CD14-positive monocyte (primary cell): ENCODE results near the gene POLH. TPM values are rescaled to one million over a fixed set of nuclear protein-coding genes. Genes with fewer than 3 reads are reported as not detected.

Experiments
- DNase-seq, 3 donors: peaks; one replicate each; pipeline ENCODE4 v3.0.0-alpha.2; 2011 to 2022
- H2AFZ ChIP-seq: 2 replicates; pipeline ENCODE4 v1.6.0; 2012; ENCODE audit warnings: mild to moderate bottlenecking, low read depth, low read length, inconsistent platforms; ENCODE audit not compliant: insufficient read depth, poor library complexity, severe bottlenecking
- H3K27ac ChIP-seq, 2 donors: 1 replicate in 1 of 2; 2 replicates in 1 of 2; pipeline ENCODE4 v1.5.1; 2012 to 2013; ENCODE audit warnings: low read length in 2 of 2, control low read depth in 1 of 2, inconsistent platforms in 1 of 2, low read depth in 1 of 2, mild to moderate bottlenecking in 1 of 2
- H3K27me3 ChIP-seq, 2 donors: one replicate each; pipeline versions ENCODE4 v1.6.0 to v1.6.1; 2011 to 2013; ENCODE audit warnings: low read length in 2 of 2; ENCODE audit not compliant: control insufficient read depth in 2 of 2, insufficient read depth in 2 of 2
- H3K36me3 ChIP-seq, 2 donors: replicated peaks in 1 of 2; 1 replicate in 1 of 2; 2 replicates in 1 of 2; pipeline versions ENCODE4 v1.5.1 to v1.6.1; 2012 to 2013; ENCODE audit warnings: low read length in 2 of 2, control low read depth in 1 of 2, inconsistent platforms in 1 of 2, mild to moderate bottlenecking in 1 of 2; ENCODE audit not compliant: insufficient read depth in 2 of 2, control insufficient read depth in 1 of 2
- H3K4me1 ChIP-seq, 2 donors: 1 replicate in 1 of 2; 2 replicates in 1 of 2; pipeline versions ENCODE4 v1.5.1 to v1.6.1; 2012 to 2013; ENCODE audit warnings: low read length in 2 of 2, control low read depth in 1 of 2, inconsistent platforms in 1 of 2, mild to moderate bottlenecking in 1 of 2, moderate library complexity in 1 of 2; ENCODE audit not compliant: insufficient read depth in 2 of 2, control insufficient read depth in 1 of 2
- H3K4me2 ChIP-seq: replicated peaks from 2 replicates; pipeline ENCODE3; 2012; ENCODE audit warnings: low read length, moderate library complexity, mild to moderate bottlenecking; ENCODE audit not compliant: poor library complexity, severe bottlenecking; ENCODE audit errors: extremely low read depth
- H3K4me3 ChIP-seq, 3 experiments: fragments of 200-600 bp in 1 of 3; sonication (generic) in 1 of 3; replicated peaks in 1 of 3; 1 replicate in 2 of 3; 2 replicates in 1 of 3; pipeline ENCODE4 v1.5.1; 2011 to 2013; ENCODE audit warnings: low read length in 3 of 3, mild to moderate bottlenecking in 3 of 3, control low read depth in 2 of 3, low read depth in 2 of 3, inconsistent platforms in 1 of 3, moderate library complexity in 1 of 3
- H3K79me2 ChIP-seq: 2 replicates; pipeline ENCODE4 v1.6.0; 2012; ENCODE audit warnings: mild to moderate bottlenecking, control low read depth, inconsistent platforms, low read length, moderate library complexity; ENCODE audit not compliant: insufficient read depth
- H3K9ac ChIP-seq: 2 replicates; pipeline ENCODE4 v1.6.0; 2017; ENCODE audit warnings: low read length, mild to moderate bottlenecking; ENCODE audit not compliant: insufficient read depth, poor library complexity, severe bottlenecking
- H3K9me3 ChIP-seq, 2 donors: replicated peaks in 1 of 2; 1 replicate in 1 of 2; 2 replicates in 1 of 2; pipeline versions ENCODE4 v1.5.1 to v1.6.1; 2012 to 2013; ENCODE audit warnings: low read length in 2 of 2, control low read depth in 1 of 2; ENCODE audit not compliant: control insufficient read depth in 1 of 2, insufficient read depth in 1 of 2
- H4K20me1 ChIP-seq: 2 replicates; pipeline ENCODE4 v1.6.0; 2012; ENCODE audit warnings: mild to moderate bottlenecking, low read length, control low read depth, moderate library complexity; ENCODE audit not compliant: insufficient read depth
- H3K27ac Mint-ChIP-seq, 7 donors: one replicate each; pipeline ENCODE4 v1.8.0; 2020; ENCODE audit warnings: mild to moderate bottlenecking in 7 of 7, mixed read lengths in 7 of 7, moderate library complexity in 6 of 7, inconsistent platforms in 2 of 7
- H3K27me3 Mint-ChIP-seq, 3 donors: one replicate each; pipeline ENCODE4 v1.8.0; 2021 to 2022; ENCODE audit warnings: low read depth in 3 of 3, mild to moderate bottlenecking in 3 of 3, mixed read lengths in 3 of 3, moderate library complexity in 3 of 3, inconsistent platforms in 1 of 3
- H3K36me3 Mint-ChIP-seq, 2 donors: one replicate each; pipeline ENCODE4 v1.8.0; 2020; ENCODE audit warnings: mixed read lengths in 2 of 2, inconsistent platforms in 1 of 2, mild to moderate bottlenecking in 1 of 2
- H3K4me1 Mint-ChIP-seq: one replicate; pipeline ENCODE4 v1.8.0; 2020; ENCODE audit warnings: mild to moderate bottlenecking, mixed read lengths
- H3K4me3 Mint-ChIP-seq, 2 donors: one replicate each; pipeline ENCODE4 v1.8.0; 2020; ENCODE audit warnings: mild to moderate bottlenecking in 2 of 2, mixed read lengths in 2 of 2, moderate library complexity in 1 of 2
- H3K9me3 Mint-ChIP-seq, 7 donors: one replicate each; pipeline ENCODE4 v1.8.0; 2020 to 2022; ENCODE audit warnings: mixed read lengths in 7 of 7, mild to moderate bottlenecking in 6 of 7, moderate library complexity in 6 of 7, inconsistent platforms in 2 of 7
- CTCF ChIP-seq: fragments of 200-600 bp; IDR thresholded peaks from one replicate; pipeline ENCODE4 v1.8.0; 2022; ENCODE audit warnings: antibody characterized with exemption, mild to moderate bottlenecking
- WGBS: methylation state at CpG from one replicate; pipeline ENCODE4 v1.1.5; 2013; ENCODE audit warnings: missing lambda C conversion rate; ENCODE audit not compliant: insufficient coverage; 5-methylcytosine and 5-hydroxymethylcytosine counted together
- intact Hi-C, 2 donors: fragments of 100-400 bp; cut with micrococcal nuclease; formaldehyde crosslinking; loops; one replicate each; pipeline versions ENCODE4 v1.15.0 to v1.15.1; 2023
- polyA plus RNA-seq, 3 donors: library from polyadenylated mRNA; depleted of rRNA in 1 of 3; unstranded in 2 of 3; stranded (reverse) in 1 of 3; fragments of 300-500 nt in 2 of 3; fragments of >200 nt in 1 of 3; fragmentation: Illumina TruSeq in 2 of 3; gene quantifications; 1 replicate in 2 of 3; 2 replicates in 1 of 3; pipeline ENCODE4 v1.2.3, GENCODE V29; 2012 to 2021

The POLH gene
- polyA plus RNA-seq, 3 donors: 2.0 to 2.6 (median 2.1) TPM

DNA sequence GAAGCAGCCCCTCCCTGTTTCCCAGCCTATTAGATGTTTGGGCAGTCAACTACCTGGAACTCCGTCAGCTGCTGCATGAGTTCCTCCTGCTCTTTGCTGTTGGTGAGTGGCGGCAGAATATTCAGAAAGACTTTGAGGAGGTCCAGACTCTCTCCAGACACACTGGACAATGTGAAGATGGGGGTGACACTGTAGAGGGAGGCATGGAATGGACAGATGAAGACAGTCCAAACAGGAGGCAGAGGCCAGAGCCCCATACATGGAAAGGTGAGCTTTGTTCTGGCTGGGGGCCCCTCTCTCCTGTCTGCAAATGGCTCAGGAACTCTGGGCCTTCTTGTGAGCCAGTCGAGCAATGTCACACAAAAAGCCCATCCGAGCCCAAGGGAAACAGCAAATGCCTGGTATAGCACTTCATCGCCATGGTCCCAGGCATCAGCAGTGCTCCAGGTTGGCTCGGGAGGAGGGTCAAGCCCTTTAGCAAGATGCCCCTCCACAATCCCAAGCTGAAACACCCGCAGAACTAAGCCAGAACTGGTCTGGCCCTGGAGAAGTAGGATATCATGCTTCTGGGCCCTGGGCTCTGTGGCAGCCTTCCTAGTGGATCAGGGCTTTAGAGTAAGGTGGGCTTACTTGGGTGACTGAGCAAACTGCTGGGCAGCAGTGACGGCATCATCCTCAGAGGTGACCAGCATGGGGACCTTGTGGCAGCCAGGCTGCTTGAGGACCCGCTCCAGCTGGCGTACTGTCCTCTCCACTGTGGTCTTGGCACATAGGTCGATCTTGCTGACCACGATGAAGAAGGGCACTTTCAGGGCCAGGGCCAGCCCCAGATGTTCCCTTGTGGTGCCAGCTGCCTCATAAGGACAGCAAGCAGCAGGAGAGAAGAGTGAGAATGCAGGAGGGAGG is 48.1 kb downstream of the POLH start:
- no peak overlapping the region for H3K9ac ChIP-seq
- no peak overlapping the region for H3K4me2 ChIP-seq
- intact Hi-C loops: no loop called here
- H3K36me3 ChIP-seq: peaks cover 68 to 70% of the 10 kb centered on the region in 2 donors
- H3K27me3 Mint-ChIP-seq: peaks cover 0 to 1% (median 0%) of the 10 kb centered on the region in 3 donors
- no peaks in the 10 kb centered on the region for H3K9me3 ChIP-seq
- H3K79me2 ChIP-seq: peaks cover 39% of the 10 kb centered on the region
- H3K4me1 ChIP-seq: peaks cover 25 to 28% of the 10 kb centered on the region in 2 donors
- H3K4me1 Mint-ChIP-seq: peaks cover 24% of the 10 kb centered on the region
- H3K27ac Mint-ChIP-seq: peak overlapping the region in 3 of 7 donors; percentile 19 to 63 (median 48)
- no peak overlapping the region for H2AFZ ChIP-seq
- H3K9me3 Mint-ChIP-seq: no peaks in the 10 kb centered on the region
- H3K36me3 Mint-ChIP-seq: peaks cover 55 to 68% of the 10 kb centered on the region in 2 donors
- H3K27me3 ChIP-seq: no peaks in the 10 kb centered on the region
- over 99% methylated on average over 7 of the region's 12 CpGs for WGBS
- TF ChIP-seq CTCF: no peak
- H4K20me1 ChIP-seq: peaks cover 46% of the 10 kb centered on the region
- DNase-seq: no peak
- no peak overlapping the region for H3K4me3 ChIP-seq
- peak overlapping the region in 1 of 2 donors; percentile 85 for H3K27ac ChIP-seq
- no peak overlapping the region for H3K4me3 Mint-ChIP-seq

DNA sequence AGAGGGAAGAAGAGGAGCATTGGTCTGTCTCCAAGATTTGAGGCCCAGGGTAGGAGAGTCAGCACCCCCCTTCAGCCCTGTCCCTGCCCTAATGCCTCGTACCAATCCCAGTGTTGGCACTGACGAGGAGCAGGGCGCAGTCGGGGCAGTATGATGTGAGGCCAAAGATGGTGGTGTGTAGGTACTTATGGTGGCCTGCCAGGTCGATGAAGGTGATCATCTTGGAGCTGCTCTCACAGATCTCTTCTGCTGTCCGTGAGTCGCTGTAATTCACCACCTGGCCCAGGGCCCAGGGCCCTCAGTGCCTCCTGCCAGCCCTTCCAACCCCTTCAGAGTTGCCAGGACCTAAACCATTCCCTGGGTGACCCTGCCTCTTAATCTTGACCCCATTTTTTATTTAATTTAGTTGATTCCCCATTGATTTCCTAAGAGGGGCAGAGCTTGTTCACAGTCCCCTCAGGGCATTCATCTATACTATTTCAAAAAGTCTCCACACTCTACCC is 48.9 kb downstream of the POLH start:
- Mint-ChIP-seq H3K27me3 (peaks cover 0 to 1% (median 0%) of the 10 kb centered on the region in 3 donors), H3K4me1 (peaks cover 26% of the 10 kb centered on the region), H3K36me3 (peaks cover 55 to 66% of the 10 kb centered on the region in 2 donors), H3K27ac (peak overlapping the region in 4 of 7 donors; percentile 48 to 64 (median 59)), H3K4me3 (no peak overlapping the region), H3K9me3 (no peaks in the 10 kb centered on the region)
- Histone ChIP-seq H3K36me3 (peaks cover 62 to 64% of the 10 kb centered on the region in 2 donors), H2AFZ (no peak overlapping the region), H3K79me2 (peaks cover 39% of the 10 kb centered on the region), H3K27ac (peak overlapping the region in 1 of 2 donors; percentile 85), H3K4me2 (no peak overlapping the region), H3K27me3 (no peaks in the 10 kb centered on the region), H3K9ac (no peak overlapping the region), H3K4me1 (peaks cover 27 to 34% of the 10 kb centered on the region in 2 donors), H3K9me3 (no peaks in the 10 kb centered on the region), H4K20me1 (peaks cover 46% of the 10 kb centered on the region), H3K4me3 (no peak overlapping the region)
- intact Hi-C loops: loop anchor here (5.0 kb wide), 2 partner anchors 48 to 622 kb away; partner anchors contain the start of genes HSP90AB1 (in 1 of the 2), POLH (in 1 of the 2) and XPO5 (in 1 of the 2)
- DNase-seq: no peak
- no CpG with 5 or more reads among the region's 7 CpGs for WGBS
- no peak for TF ChIP-seq CTCF
